ENCODE results near the gene RPS8. TPM values are rescaled to one million over a fixed set of nuclear protein-coding genes. Genes with fewer than 3 reads are reported as not detected.
A peak's percentile ranks its signal among the peaks of the same experiment; 100 is the strongest.
"Not testable (repeated sequence)": the region's sequence is repeated elsewhere in the genome, so short reads cannot be mapped to it uniquely, and the experiment has no call there.

The RPS8 gene
- total RNA-seq, 1 experiment from 2014 or later = 1,467 TPM

- no TSS peak for BruUV-seq (replicated peaks)
- Histone ChIP-seq H3K4me1 (no peaks in the 10 kb centered on the region), H3K9me3 (no peaks in the 10 kb centered on the region), H3K36me3 (ENCODE audit: control insufficient read depth, insufficient read depth, low read length) (no peaks in the 10 kb centered on the region), H3K4me3 (ENCODE audit: low read depth, low read length) (no peak overlapping the region), H3K27me3 (replicated peaks; ENCODE audit: control insufficient read depth, insufficient read depth, low read length) (no peaks in the 10 kb centered on the region)
- CTCF ChIA-PET = interaction anchor here (0.7 kb wide), 1 partner anchor 90 kb away, joined by 4 read pairs; no protein-coding TSS in a partner anchor
- intact Hi-C loops (cut with micrococcal nuclease; ENCODE audit: unreplicated experiment) = loop anchor here (5.0 kb wide), 1 partner anchor 59 kb away; no protein-coding TSS in a partner anchor
- H3K4me3 Mint-ChIP-seq (ENCODE audit: unreplicated experiment) = no peak overlapping the region
- H3K36me3 Mint-ChIP-seq (ENCODE audit: insufficient read depth, unreplicated experiment) = peaks cover 14% of the 10 kb centered on the region
- DNase-seq = no peak
- H3K27ac Mint-ChIP-seq (ENCODE audit: unreplicated experiment) = no peak overlapping the region
- POLR2A ChIA-PET = interaction anchor here (1.1 kb wide), 1 partner anchor 16 kb away, joined by 4 read pairs; no protein-coding TSS in a partner anchor
- H3K27me3 Mint-ChIP-seq (ENCODE audit: insufficient read depth, unreplicated experiment) = no peaks in the 10 kb centered on the region
- peaks cover 9% of the 10 kb centered on the region for H3K9me3 Mint-ChIP-seq (ENCODE audit: unreplicated experiment)
- no peaks in the 10 kb centered on the region for H3K4me1 Mint-ChIP-seq (ENCODE audit: low read depth, unreplicated experiment)
- no peak for TF ChIP-seq CTCF (IDR thresholded peaks at IDR 0.05; ENCODE audit: insufficient read depth in 1 of 2, low read depth in 1 of 2, low read length in 1 of 2, severe bottlenecking in 1 of 2, unreplicated experiment in 1 of 2)
These were observed 42.0 kb upstream of the RPS8 start for GRCh38 chr1:44733365-44733764.

- intact Hi-C loops (cut with micrococcal nuclease; ENCODE audit: unreplicated experiment) = loop anchor here (5.0 kb wide), 1 partner anchor 59 kb away; no protein-coding TSS in a partner anchor
- BruUV-seq (replicated peaks) = no TSS peak
These were observed 41.6 kb upstream of the RPS8 start for GRCh38 chr1:44733784-44734183.

GRCh38 chr1:44735992-44736391, 39.3 kb upstream of the RPS8 start:
- H3K9me3 Mint-ChIP-seq (ENCODE audit: unreplicated experiment) = peaks cover 9% of the 10 kb centered on the region
- CTCF ChIA-PET = no interaction called here
- H3K4me3 Mint-ChIP-seq (ENCODE audit: unreplicated experiment) = no peak overlapping the region
- H3K4me3 ChIP-seq (ENCODE audit: low read depth, low read length) = no peak overlapping the region
- intact Hi-C loops (cut with micrococcal nuclease; ENCODE audit: unreplicated experiment) = no loop called here
- no peaks in the 10 kb centered on the region for H3K36me3 ChIP-seq (ENCODE audit: control insufficient read depth, insufficient read depth, low read length)
- no peaks in the 10 kb centered on the region for H3K27me3 ChIP-seq (replicated peaks; ENCODE audit: control insufficient read depth, insufficient read depth, low read length)
- peaks cover 27% of the 10 kb centered on the region for H3K36me3 Mint-ChIP-seq (ENCODE audit: insufficient read depth, unreplicated experiment)
- TF ChIP-seq CTCF (IDR thresholded peaks at IDR 0.05; ENCODE audit: insufficient read depth in 1 of 2, low read depth in 1 of 2, low read length in 1 of 2, severe bottlenecking in 1 of 2, unreplicated experiment in 1 of 2) = no peak
- POLR2A ChIA-PET = interaction anchor here (0.6 kb wide), 1 partner anchor 15 kb away, joined by 7 read pairs; no protein-coding TSS in a partner anchor
- H3K4me1 Mint-ChIP-seq (ENCODE audit: low read depth, unreplicated experiment) = no peaks in the 10 kb centered on the region
- no peaks in the 10 kb centered on the region for H3K4me1 ChIP-seq
- no peaks in the 10 kb centered on the region for H3K27me3 Mint-ChIP-seq (ENCODE audit: insufficient read depth, unreplicated experiment)
- no peak overlapping the region for H3K27ac Mint-ChIP-seq (ENCODE audit: unreplicated experiment)
- DNase-seq = no peak
- no TSS peak for BruUV-seq (replicated peaks)
- H3K9me3 ChIP-seq = no peaks in the 10 kb centered on the region

More at GRCh38 chr1:44733784-44734183, 41.6 kb upstream of the RPS8 start:
- ChIA-PET POLR2A (interaction anchor here (1.1 kb wide), 1 partner anchor 16 kb away, joined by 4 read pairs; no protein-coding TSS in a partner anchor), CTCF (interaction anchor here (0.6 kb wide), 1 partner anchor 17 kb away, joined by 3 read pairs; no protein-coding TSS in a partner anchor)
- Histone ChIP-seq H3K27me3 (replicated peaks; ENCODE audit: control insufficient read depth, insufficient read depth, low read length) (no peaks in the 10 kb centered on the region), H3K36me3 (ENCODE audit: control insufficient read depth, insufficient read depth, low read length) (no peaks in the 10 kb centered on the region), H3K4me3 (ENCODE audit: low read depth, low read length) (no peak overlapping the region), H3K9me3 (no peaks in the 10 kb centered on the region), H3K4me1 (no peaks in the 10 kb centered on the region)
- TF ChIP-seq CTCF (IDR thresholded peaks at IDR 0.05; ENCODE audit: insufficient read depth in 1 of 2, low read depth in 1 of 2, low read length in 1 of 2, severe bottlenecking in 1 of 2, unreplicated experiment in 1 of 2) = no peak
- Mint-ChIP-seq H3K4me3 (ENCODE audit: unreplicated experiment) (no peak overlapping the region), H3K4me1 (ENCODE audit: low read depth, unreplicated experiment) (no peaks in the 10 kb centered on the region), H3K27me3 (ENCODE audit: insufficient read depth, unreplicated experiment) (no peaks in the 10 kb centered on the region), H3K36me3 (ENCODE audit: insufficient read depth, unreplicated experiment) (peaks cover 18% of the 10 kb centered on the region), H3K9me3 (ENCODE audit: unreplicated experiment) (peaks cover 9% of the 10 kb centered on the region), H3K27ac (ENCODE audit: unreplicated experiment) (no peak overlapping the region)
- no peak for DNase-seq

- POLR2A ChIA-PET; H3K36me3 ChIP-seq (ENCODE audit: control insufficient read depth, insufficient read depth, low read length); H3K9me3 Mint-ChIP-seq (ENCODE audit: unreplicated experiment); CTCF ChIA-PET; DNase-seq; H3K4me1 Mint-ChIP-seq (ENCODE audit: low read depth, unreplicated experiment); H3K4me1 ChIP-seq; H3K27me3 ChIP-seq (replicated peaks; ENCODE audit: control insufficient read depth, insufficient read depth, low read length); H3K27me3 Mint-ChIP-seq (ENCODE audit: insufficient read depth, unreplicated experiment); H3K9me3 ChIP-seq: not testable (repeated sequence)
- H3K4me3 ChIP-seq (ENCODE audit: low read depth, low read length) = peak overlapping the region; percentile 36
- H3K4me3 Mint-ChIP-seq (ENCODE audit: unreplicated experiment) = peak overlapping the region; percentile 99
- peaks cover 46% of the 10 kb centered on the region for H3K36me3 Mint-ChIP-seq (ENCODE audit: insufficient read depth, unreplicated experiment)
- TSS peak; percentile 99 for BruUV-seq (replicated peaks)
- intact Hi-C loops (cut with micrococcal nuclease; ENCODE audit: unreplicated experiment) = loop anchor here (1.0 kb wide), 1 partner anchor 8 kb away; the partner anchor contains the start of gene RNU5D-1
- peak overlapping the region; percentile 97 for H3K27ac Mint-ChIP-seq (ENCODE audit: unreplicated experiment)
These were observed 36.4 kb upstream of the RPS8 start for GRCh38 chr1:44738953-44739306.

Data from Caco-2 (cell line).